Karpas-422 (cell line): ENCODE measurements around the gene MATN4. TPM values are rescaled to one million over a fixed set of nuclear protein-coding genes. Genes with fewer than 3 reads are reported as not detected.
"Not testable (repeated sequence)": the region's sequence is repeated elsewhere in the genome, so short reads cannot be mapped to it uniquely, and the experiment has no call there.

ENCODE experiments used
- DNase-seq: peaks from one replicate; pipeline ENCODE4 v3.0.0-alpha.2; 2015
- H2AFZ ChIP-seq: fragments of 200-600 bp; sonication (generic); 2 replicates; pipeline ENCODE4 v1.6.1; 2014; ENCODE audit warnings: antibody characterized with exemption, low read length, mixed read lengths
- H3K27ac ChIP-seq: fragments of 200-600 bp; sonication (generic); 2 replicates; pipeline ENCODE4 v1.5.1; 2014; ENCODE audit warnings: mild to moderate bottlenecking, low read length, moderate library complexity
- H3K27me3 ChIP-seq: fragments of 200-600 bp; sonication (generic); 2 replicates; pipeline ENCODE4 v1.6.1; 2014; ENCODE audit warnings: low read length, mixed read lengths
- H3K36me3 ChIP-seq: fragments of 200-600 bp; sonication (generic); 2 replicates; pipeline ENCODE4 v1.6.1; 2014; ENCODE audit warnings: low read length, mixed read lengths; ENCODE audit not compliant: insufficient read depth
- H3K4me1 ChIP-seq: fragments of 200-600 bp; sonication (generic); 2 replicates; pipeline ENCODE4 v1.6.1; 2014; ENCODE audit warnings: mild to moderate bottlenecking, low read length, mixed read lengths
- H3K4me2 ChIP-seq: fragments of 200-600 bp; sonication (generic); 2 replicates; pipeline ENCODE4 v1.6.1; 2014; ENCODE audit warnings: low read length, low read depth, mild to moderate bottlenecking; ENCODE audit not compliant: poor library complexity, severe bottlenecking
- H3K4me3 ChIP-seq: fragments of 200-600 bp; sonication (generic); 2 replicates; pipeline ENCODE4 v1.5.1; 2014; ENCODE audit warnings: mild to moderate bottlenecking, antibody characterized with exemption, low read length, mixed read lengths
- H3K79me2 ChIP-seq: fragments of 200-600 bp; sonication (generic); 2 replicates; pipeline ENCODE4 v1.6.1; 2014; ENCODE audit warnings: mild to moderate bottlenecking, low read length, mixed read lengths
- H3K9ac ChIP-seq: fragments of 200-600 bp; sonication (generic); 2 replicates; pipeline ENCODE4 v1.6.0; 2014; ENCODE audit warnings: low read length
- H3K9me2 ChIP-seq: fragments of 200-600 bp; sonication (generic), shearing (Covaris generic); replicated peaks from 2 replicates; pipeline ENCODE4 v1.6.0; 2014; ENCODE audit warnings: mild to moderate bottlenecking, low read length, moderate library complexity; ENCODE audit not compliant: insufficient read depth
- H3K9me3 ChIP-seq: fragments of 300-700, 200-600 bp; sonication (generic); 2 replicates; pipeline ENCODE4 v1.6.1; 2014; ENCODE audit warnings: low read length, mixed read lengths
- H4K20me1 ChIP-seq: fragments of 200-600 bp; sonication (generic); 2 replicates; pipeline ENCODE4 v1.6.1; 2014; ENCODE audit warnings: mild to moderate bottlenecking, antibody characterized with exemption, low read length, low read depth; ENCODE audit not compliant: insufficient read depth
- total RNA-seq: library from RNA; depleted of rRNA; stranded (reverse); fragments of >200 nt; shearing (Covaris generic); gene quantifications from 2 replicates; pipeline ENCODE4 v1.2.3, GENCODE V29; 2014; ENCODE audit warnings: low replicate concordance; rRNA removed

The MATN4 gene
- not detected in 2 replicates for total RNA-seq

GRCh38 chr20:45308117-45308778 lies at the start of gene MATN4:
MATN4 (minus strand) TSS chr20:45308299; CDS start chr20:45305582, 2,717 bp downstream.
- H2AFZ ChIP-seq, result no peak within 1 kb of the TSS
- 0 out of 2 replicates have a peak, but pooled peaks cover 3% of the 10 kb centered on the region for H4K20me1 ChIP-seq
- DNase-seq, result no peak
- H3K36me3 ChIP-seq, result no peaks in the 10 kb centered on the region
- H3K9ac ChIP-seq, result no peak within 1 kb of the TSS
- H3K4me2 ChIP-seq, result no peak within 1 kb of the TSS
- peaks cover 4% of the 10 kb centered on the region for H3K4me1 ChIP-seq
- no peaks in the 10 kb centered on the region for H3K9me2 ChIP-seq
- H3K27me3 ChIP-seq, result no peaks in the 10 kb centered on the region
- no peak within 1 kb of the TSS for H3K27ac ChIP-seq
- H3K4me3 ChIP-seq, result no peak within 1 kb of the TSS
- H3K9me3 ChIP-seq, result no peaks in the 10 kb centered on the region
- H3K79me2 ChIP-seq, result no peaks in the 10 kb centered on the region

GRCh38 chr20:45355209-45356084 lies 47.3 kb upstream of the MATN4 start:
- no peaks in the 10 kb centered on the region for H3K4me1 ChIP-seq
- no peaks in the 10 kb centered on the region for H3K36me3 ChIP-seq
- no peaks in the 10 kb centered on the region for H4K20me1 ChIP-seq
- H3K27me3 ChIP-seq, result no peaks in the 10 kb centered on the region
- H3K9ac ChIP-seq, result no peak overlapping the region
- no peak overlapping the region for H3K4me3 ChIP-seq
- no peak for DNase-seq
- H3K27ac ChIP-seq, result no peak overlapping the region
- H3K4me2 ChIP-seq, result no peak overlapping the region
- H3K9me2 ChIP-seq, result no peaks in the 10 kb centered on the region
- no peaks in the 10 kb centered on the region for H3K79me2 ChIP-seq
- no peak overlapping the region for H2AFZ ChIP-seq
- no peaks in the 10 kb centered on the region for H3K9me3 ChIP-seq

- no peak overlapping the region for H3K27ac ChIP-seq
- H4K20me1 ChIP-seq, result no peaks in the 10 kb centered on the region
- no peak overlapping the region for H3K4me3 ChIP-seq
- H3K9me2 ChIP-seq, result no peaks in the 10 kb centered on the region
- H3K9ac ChIP-seq, result no peak overlapping the region
- no peak for DNase-seq
- H3K9me3 ChIP-seq, result no peaks in the 10 kb centered on the region
- H3K27me3 ChIP-seq, result no peaks in the 10 kb centered on the region
- H3K4me1 ChIP-seq, result no peaks in the 10 kb centered on the region
- H3K4me2 ChIP-seq, result no peak overlapping the region
- H3K36me3 ChIP-seq, result no peaks in the 10 kb centered on the region
- no peaks in the 10 kb centered on the region for H3K79me2 ChIP-seq
- no peak overlapping the region for H2AFZ ChIP-seq
Measured at GRCh38 chr20:45354423-45355208, 46.5 kb upstream of the MATN4 start.

GRCh38 chr20:45353746-45354145 lies 45.6 kb upstream of the MATN4 start:
- no peaks in the 10 kb centered on the region for H3K4me1 ChIP-seq
- H4K20me1 ChIP-seq, result no peaks in the 10 kb centered on the region
- no peaks in the 10 kb centered on the region for H3K79me2 ChIP-seq
- H3K9me3 ChIP-seq, result no peaks in the 10 kb centered on the region
- no peak overlapping the region for H3K4me2 ChIP-seq
- no peak overlapping the region for H3K9ac ChIP-seq
- H3K4me3 ChIP-seq, result no peak overlapping the region
- DNase-seq, result no peak
- H3K27ac ChIP-seq, result no peak overlapping the region
- no peaks in the 10 kb centered on the region for H3K9me2 ChIP-seq
- no peaks in the 10 kb centered on the region for H3K27me3 ChIP-seq
- no peaks in the 10 kb centered on the region for H3K36me3 ChIP-seq
- H2AFZ ChIP-seq, result no peak overlapping the region

- H3K27me3 ChIP-seq, result no peaks in the 10 kb centered on the region
- no peak overlapping the region for H3K9ac ChIP-seq
- H4K20me1 ChIP-seq, result no peaks in the 10 kb centered on the region
- DNase-seq, result no peak
- no peaks in the 10 kb centered on the region for H3K9me3 ChIP-seq
- H3K4me1 ChIP-seq, result no peaks in the 10 kb centered on the region
- H3K27ac ChIP-seq, result no peak overlapping the region
- H3K36me3 ChIP-seq, result no peaks in the 10 kb centered on the region
- H3K79me2 ChIP-seq, result no peaks in the 10 kb centered on the region
- H3K4me2 ChIP-seq, result no peak overlapping the region
- no peak overlapping the region for H2AFZ ChIP-seq
- no peaks in the 10 kb centered on the region for H3K9me2 ChIP-seq
- no peak overlapping the region for H3K4me3 ChIP-seq
Measured at GRCh38 chr20:45352729-45353128, 44.6 kb upstream of the MATN4 start.

- DNase-seq, H3K27ac ChIP-seq, H3K79me2 ChIP-seq, H3K27me3 ChIP-seq, H3K4me2 ChIP-seq, H3K9me2 ChIP-seq, H3K9me3 ChIP-seq, H3K9ac ChIP-seq, H3K4me1 ChIP-seq, H2AFZ ChIP-seq, H4K20me1 ChIP-seq, H3K4me3 ChIP-seq, H3K36me3 ChIP-seq: not testable (repeated sequence)
Measured at GRCh38 chr20:45350795-45351194, 42.7 kb upstream of the MATN4 start.

- H3K79me2 ChIP-seq, result no peaks in the 10 kb centered on the region
- H3K4me2 ChIP-seq, result no peak overlapping the region
- no peaks in the 10 kb centered on the region for H3K4me1 ChIP-seq
- H2AFZ ChIP-seq, result no peak overlapping the region
- no peaks in the 10 kb centered on the region for H3K27me3 ChIP-seq
- no peaks in the 10 kb centered on the region for H4K20me1 ChIP-seq
- no peak overlapping the region for H3K4me3 ChIP-seq
- no peaks in the 10 kb centered on the region for H3K9me2 ChIP-seq
- no peak overlapping the region for H3K27ac ChIP-seq
- DNase-seq, result no peak
- H3K9me3 ChIP-seq, result no peaks in the 10 kb centered on the region
- no peaks in the 10 kb centered on the region for H3K36me3 ChIP-seq
- H3K9ac ChIP-seq, result no peak overlapping the region
Measured at GRCh38 chr20:45350217-45350616, 42.1 kb upstream of the MATN4 start.
